HG02840 (cell line): ENCODE data around the gene RNF213.
"Not testable (repeated sequence)": the region's sequence is repeated elsewhere in the genome, so short reads cannot be mapped to it uniquely, and the experiment has no call there.

Source experiments
- ATAC-seq: cut with Tn5 transposase; IDR thresholded peaks from one replicate; pipeline ENCODE4 v1.9.1; 2021; ENCODE audit warnings: mild to moderate bottlenecking, moderate library complexity, moderate number of reproducible peaks; ENCODE audit not compliant: unreplicated experiment, low FRiP score

RNF213 gene

DNA sequence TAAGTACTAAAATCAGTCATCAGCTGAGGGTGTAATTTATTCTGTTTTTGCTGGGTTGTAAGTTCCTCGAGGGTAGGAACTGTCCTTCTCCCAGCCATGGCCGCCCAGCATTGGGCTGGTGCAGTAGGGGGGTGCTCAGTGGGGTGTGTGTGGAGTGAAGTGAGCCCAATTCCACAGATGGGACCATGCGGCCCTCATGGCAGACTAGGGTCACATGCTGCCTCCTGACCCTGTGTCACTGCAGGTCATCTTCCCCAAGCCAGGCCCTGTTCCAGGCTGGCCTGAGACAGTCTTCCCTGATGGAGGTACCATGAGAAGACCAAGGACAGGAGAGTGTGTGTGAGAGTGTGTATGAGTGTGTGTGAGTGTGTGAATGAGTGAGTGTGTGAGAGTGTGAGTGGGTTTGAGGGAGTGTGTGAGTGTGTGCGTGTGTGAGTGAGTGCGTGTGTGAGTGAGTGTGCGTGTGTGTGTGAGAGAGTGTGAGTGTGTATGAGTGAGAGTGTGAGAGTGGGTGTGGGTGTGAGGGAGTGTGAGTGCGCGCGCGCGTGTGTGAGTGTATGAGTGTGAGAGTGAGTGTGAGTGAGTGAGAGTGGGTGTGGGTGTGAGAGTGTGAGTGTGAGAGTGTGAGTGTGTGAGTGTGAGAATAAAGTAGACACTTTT is 36.7 kb upstream of the RNF213 start:
- no peak for ATAC-seq

DNA sequence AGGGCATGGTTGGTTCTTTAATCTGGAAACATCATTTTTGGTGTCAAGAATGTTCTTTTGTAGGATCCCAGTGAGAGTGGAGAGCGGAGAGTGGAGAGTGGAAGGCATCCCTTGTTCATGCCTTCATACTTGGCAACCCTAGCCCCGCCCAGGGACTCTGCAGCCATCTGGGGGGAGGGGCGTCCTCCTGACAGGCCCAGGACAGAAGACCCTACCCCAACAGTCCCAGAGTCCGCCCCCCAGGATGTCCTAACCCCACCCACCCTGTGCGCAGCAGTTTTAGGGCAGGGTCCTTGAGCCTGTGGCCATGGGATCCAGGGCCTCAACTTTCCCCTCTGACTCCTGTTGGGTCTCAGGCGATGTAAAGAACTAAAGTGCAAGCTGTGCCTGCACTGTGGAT is 36.0 kb upstream of the RNF213 start:
- no peak for ATAC-seq

DNA sequence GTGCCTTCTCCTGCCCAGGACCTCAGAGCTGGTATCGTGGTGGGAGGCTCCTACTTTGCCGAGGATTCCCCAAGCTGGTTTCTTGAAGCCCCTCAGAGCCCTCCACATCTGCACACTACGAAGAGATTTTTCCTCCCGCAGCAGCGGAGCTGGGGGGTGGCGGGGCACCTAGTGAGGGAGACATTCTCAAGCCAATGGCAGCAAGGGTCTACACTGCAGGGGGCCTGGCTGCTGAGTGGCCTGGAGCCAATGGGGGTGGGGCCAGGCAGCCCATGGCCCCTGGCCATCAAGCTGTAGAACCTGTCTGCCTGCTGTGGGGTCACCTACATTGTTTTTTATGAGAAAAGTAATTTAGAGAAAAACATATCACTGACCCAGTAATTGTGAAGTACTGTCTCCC is 35.4 kb upstream of the RNF213 start:
- ATAC-seq = no peak

DNA sequence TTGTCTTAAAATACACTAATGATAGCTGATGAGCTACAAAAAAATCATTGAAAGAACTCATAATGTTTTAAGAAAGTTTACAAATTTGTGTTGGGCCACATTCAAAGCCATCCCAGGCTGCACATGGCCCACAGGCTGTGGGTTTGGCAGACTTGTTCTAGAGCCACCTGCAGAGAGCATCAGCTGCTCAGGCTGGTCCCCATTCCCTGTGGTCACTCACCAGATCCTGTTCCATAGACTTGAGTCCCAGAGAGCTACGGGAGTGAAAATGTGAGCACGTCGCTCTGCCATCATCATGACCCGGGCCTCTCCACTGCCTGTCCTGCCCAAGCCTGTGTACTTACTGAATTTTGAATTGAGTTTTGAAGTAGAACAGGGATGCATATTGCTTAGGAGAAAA is 33.5 kb upstream of the RNF213 start:
- ATAC-seq = no peak

DNA sequence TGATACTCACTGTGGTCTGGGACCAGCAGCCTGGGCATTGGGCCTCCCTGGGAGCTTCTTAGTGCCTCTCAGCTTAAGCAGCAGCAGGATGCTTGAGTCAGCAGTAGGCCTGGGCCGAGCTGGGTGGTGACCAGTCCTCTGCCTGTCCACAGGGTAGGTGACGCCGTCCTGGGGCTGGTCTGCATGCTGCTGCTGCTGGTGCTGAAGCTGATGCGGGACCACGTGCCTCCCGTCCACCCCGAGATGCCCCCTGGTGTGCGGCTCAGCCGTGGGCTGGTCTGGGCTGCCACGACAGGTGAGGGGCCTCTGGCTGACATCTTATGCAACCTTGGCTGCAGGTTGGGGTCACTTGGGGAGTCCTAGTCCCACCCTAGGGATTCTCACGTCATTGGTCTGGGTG is 33.0 kb upstream of the RNF213 start:
- no peak for ATAC-seq

DNA sequence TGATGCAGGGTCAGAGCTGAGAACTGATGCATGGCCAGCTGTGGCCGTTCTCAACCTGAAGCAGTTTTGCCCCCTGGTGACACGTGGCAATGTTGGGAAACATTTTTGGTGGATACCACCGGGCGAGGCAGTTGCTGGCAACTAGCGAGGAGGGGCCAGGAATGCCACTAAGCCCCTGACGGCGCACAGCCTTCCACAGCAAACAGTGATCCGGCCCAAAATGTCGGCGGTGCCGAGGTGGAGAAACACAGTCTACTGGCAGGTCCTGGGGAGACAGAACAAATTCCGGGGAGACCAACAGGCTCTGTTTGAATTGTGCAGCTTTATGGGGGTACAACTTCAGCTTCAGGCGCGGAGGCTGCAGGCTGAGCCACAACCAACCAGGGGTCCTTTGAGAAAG is 32.2 kb upstream of the RNF213 start:
- no peak for ATAC-seq

DNA sequence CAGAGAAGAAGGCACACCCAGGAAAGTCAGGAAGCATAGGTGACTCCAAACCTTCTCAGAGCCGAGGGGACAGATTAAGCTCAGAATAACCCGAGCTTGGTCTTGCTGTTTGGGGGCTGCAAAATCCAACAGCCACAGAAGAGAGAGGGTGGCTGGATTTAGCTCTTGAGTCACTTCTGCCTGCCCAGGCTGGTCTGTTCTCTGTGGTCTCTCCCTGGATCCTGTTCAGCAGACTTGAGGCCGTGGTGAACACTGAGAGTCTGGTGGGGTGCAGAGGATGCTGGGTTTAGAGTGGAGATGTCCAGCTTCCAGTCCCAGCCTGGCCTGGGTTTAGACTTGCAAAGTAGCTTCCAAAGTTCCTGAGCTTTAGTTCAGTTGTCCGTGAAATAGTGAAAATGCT is 31.6 kb upstream of the RNF213 start:
- no peak for ATAC-seq

DNA sequence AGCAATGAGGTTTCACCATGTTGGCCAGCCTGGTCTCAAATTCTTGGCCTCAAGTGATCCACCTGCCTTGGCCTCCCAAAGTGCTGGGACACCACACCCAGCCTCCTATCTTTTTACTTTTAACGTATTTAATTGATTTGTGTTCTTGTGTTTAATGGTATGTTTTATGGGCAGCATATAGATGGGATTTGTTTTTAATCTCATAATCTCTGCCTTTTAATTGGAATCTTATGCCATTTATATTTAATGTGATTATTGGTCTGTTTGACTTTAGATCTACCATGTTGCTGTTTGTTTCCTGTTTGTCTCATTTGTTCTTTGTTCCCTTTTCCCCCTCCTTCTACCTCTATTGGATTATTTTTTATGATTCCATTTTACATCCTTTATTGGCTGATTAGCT is 28.2 kb upstream of the RNF213 start:
- no peak for ATAC-seq

DNA sequence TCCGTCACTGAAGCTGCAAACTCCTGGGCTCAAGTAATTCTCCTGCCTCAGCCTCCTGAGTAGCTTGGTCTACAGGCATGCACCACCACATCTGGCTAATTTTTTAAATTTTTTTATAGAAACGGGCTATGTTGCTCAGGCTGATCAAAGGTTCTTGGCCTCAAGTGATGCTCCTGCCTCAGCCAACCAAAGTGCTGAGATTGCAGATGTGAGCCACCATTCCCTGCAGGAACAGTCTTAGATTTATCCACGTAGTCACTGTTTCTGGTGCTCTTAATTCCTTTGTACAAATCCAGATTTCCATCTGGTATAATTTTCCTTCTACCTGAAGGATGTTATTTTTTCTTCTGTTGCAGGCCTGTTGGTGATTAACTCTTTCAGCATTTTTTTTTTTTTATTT is 27.4 kb upstream of the RNF213 start:
- no peak for ATAC-seq

DNA sequence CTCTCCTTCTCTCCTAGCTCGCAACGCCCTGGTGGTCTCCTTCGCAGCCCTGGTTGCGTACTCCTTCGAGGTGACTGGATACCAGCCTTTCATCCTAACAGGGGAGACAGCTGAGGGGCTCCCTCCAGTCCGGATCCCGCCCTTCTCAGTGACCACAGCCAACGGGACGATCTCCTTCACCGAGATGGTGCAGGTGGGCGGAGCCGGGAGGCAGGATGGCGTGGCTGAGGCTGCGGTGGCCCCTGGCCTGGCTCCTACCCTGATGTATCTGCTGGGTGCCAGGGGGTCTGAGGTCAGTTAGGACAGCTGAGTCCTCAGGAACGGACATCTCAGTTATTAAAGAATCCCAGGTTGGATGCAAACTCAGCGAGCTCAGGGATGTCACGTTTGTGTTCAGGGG is 23.7 kb upstream of the RNF213 start:
- ATAC-seq = no peak

DNA sequence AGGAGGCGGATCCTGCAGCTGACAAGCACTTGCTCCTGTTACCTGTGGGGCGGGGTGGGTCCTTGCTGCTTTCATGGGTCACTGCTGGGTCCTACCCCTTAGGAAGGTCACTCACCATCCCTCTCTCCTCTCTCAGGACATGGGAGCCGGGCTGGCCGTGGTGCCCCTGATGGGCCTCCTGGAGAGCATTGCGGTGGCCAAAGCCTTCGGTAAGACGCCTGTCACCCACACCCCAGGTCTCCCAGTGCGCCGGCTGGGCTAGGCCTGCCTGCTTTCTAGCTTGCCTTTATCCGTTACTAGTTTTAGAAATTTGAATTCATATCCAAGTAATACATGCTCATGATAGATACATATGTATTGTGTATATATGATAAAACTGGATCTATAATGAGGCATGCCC is 23.3 kb upstream of the RNF213 start:
- ATAC-seq = no peak

DNA sequence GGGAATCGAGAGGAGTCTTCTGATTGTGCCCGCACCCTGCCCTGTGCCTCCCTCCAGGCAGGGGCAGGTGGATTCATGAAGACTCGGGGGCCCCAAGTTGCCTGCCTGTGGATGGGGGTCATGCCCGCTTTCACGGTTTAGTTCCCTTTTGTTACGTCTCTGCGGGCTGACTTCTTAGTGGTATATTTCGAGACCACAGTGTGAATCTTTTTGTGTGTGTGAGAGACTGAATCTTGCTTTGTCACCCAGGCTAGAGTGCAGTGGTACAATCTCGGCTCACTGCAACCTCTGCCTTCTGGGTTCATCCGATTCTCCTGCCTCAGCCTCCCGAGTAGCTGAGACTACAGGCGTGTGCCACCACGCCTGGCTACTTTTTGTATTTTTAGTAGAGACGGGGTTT is 18.1 kb upstream of the RNF213 start:
- no peak for ATAC-seq

DNA sequence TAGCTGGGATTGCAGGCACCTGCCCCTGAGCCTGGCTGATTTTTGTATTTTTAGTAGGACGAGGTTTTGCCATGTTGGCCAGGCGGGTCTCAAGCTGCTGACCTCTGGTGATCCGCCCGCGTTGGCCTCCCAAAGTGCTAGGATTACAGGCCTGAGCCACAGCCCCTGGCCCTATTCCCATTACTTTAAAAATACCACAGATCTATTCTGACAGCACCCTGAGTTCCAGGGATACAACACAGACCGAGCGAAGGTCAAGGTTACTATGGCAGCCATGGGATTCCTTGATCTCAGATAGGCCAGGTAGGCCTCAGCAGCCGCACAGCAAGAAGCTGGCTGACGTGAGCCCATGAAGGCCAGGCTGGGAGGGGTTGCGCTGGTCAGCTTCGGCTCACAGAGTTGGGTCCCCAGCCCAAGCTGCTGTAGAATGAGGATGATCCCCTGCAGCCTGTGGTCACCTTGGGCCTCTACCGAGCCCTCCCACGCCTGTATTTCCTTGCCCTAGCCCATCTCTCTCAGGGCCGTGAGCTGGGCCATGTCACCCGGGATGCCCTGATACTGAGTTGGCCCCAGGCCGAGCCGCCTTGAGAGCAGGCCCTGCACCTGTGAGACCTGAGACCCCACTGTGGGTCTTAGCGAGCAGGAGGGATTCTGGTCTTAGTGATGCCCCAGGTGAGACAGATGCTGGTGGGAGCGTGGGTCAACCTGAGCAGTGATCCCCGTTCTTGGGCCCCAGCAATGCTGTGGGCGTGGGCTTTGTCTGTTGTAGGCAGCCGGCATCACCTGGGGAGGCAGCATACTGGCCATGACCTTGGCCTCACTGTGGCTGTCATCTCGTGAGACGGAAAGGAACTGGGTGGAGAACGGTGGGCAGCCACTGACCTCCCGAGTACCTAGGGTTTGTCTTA is 16.9 kb upstream of the RNF213 start:
- no peak for ATAC-seq

DNA sequence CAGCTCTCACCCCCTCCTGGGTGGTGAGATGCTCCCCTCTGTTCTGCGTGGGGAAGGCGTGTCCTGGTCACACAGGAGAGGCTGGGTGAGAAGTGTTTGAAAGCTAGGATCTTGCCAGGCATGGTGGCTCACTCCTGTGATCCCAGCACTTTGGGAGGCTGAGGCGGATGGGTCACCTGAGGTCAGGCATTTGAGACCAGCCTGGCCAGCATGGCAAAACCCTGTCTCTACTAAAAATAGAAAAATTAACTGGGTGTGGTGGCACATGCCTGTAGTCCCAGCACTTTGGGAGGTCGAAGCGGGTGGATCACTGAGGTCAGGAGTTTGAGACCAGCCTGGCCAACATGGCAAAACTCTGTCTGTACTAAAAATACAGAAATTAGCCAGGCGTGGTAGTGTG is 16.2 kb upstream of the RNF213 start:
- ATAC-seq = not testable (repeated sequence)

DNA sequence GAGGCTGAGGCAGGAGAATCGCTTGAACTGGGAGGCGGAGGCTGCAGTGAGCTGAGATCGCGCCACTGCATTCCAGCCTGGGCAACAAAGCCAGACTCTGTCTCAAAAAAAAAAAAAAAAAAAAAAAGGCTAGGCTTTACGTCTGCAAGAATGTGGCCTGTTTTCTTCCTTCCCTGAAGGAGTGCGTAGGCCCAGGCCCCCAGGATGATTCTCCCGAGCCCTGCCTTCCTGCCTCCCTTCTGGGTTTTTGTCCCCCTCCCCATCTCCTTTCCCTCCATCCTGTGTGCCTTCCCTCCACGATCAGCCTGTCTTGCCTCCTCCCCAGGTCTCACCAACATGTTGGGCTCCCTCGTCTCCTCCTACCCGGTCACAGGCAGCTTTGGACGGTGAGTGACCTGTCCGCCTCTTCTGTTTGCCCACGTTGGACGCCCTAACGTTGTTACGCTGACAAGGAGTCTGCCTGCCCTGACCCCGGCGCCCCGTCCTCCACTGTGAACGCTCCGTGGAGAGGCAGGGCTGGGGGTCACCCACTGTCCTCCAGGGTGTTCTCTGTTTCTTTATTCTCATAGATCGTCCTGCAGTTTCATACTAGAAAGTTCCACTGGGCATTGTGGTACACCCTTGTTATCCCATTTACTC is 15.7 kb upstream of the RNF213 start:
- ATAC-seq = no peak

DNA sequence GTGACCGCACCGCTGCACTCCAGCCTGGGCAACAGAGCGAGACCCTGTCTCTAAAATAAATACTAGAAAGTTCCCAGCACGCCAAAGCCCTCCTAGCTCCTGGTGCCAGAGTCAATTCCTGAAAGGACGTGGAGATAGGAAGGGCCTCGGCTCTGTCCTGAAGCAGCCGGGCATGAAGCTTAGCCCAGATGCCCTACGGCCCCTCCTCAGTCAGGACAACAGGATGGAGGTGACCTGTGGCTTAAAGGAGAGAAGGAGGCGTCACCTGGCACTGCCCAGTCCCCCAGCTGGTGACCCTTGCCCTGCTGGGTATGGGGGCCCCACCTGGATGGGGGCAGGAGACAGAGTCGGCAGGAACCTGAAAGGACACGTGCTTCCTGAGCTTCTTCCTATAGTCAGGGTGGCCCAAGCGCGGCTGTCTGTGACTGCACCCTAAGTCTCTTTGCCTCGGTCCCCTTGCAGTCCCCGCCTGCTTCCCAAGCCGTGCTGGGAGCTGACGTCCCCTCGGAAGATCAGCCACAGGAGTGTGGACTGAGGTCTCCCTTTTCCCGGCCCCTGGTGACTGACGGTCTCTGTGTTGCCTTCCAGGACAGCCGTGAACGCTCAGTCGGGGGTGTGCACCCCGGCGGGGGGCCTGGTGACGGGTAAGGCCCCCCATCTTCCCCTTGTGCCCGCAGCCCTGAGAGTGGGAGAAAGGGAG is 14.9 kb upstream of the RNF213 start:
- ATAC-seq = no peak

DNA sequence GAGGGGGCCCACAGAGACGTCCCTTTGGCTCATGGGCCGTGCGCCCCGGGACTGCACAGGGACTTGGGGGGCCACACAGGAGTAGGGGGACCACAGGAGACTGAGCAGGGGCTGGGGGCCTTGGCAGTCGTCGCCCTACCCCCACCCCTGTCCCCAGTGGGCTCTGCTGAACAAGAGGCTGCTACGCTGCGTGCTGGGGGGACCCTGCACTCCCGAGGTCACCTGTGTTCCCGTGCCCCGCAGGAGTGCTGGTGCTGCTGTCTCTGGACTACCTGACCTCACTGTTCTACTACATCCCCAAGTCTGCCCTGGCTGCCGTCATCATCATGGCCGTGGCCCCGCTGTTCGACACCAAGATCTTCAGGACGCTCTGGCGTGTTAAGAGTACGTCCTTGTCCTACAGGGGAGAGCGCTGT is 14.4 kb upstream of the RNF213 start:
- no peak for ATAC-seq

DNA sequence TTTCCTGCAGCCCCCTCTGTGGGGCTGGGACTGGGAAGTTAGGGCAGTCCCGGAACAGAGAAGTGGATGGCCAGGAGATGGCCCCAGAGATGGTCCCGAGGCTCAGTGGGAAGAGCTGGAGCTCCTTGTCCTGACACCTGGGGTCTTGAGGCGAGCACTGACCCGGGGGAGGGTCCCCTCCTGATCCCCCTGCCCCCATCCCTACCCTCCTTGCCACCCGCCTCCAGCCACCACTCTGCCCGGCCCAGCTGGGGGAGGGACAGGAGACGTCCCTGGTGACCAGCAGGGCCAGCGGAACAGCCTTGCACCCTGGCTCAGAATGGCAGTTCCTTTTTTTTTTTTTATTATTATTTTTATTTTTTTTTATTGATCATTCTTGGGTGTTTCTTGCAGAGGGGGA is 13.9 kb upstream of the RNF213 start:
- no peak for ATAC-seq

DNA sequence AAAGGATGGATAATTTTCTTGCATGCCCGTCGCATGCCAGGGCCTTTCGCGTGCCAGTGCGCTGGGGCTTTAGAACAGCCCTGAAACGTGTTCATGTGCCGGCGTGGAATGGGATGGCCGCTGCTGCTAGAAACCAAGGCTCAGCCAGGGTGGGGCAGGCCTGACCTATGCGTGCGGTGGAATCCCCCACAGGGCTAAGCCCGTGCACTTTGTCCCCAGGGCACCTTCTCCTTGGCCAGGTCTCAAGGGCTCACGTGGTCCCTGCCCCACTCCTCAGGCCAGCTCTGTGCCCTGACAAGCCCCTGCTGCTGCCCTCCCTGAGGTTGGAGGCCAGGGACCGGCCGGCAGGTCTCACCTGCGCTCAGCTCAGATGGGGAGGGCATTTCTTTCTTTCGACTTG is 13.1 kb upstream of the RNF213 start:
- ATAC-seq = no peak

DNA sequence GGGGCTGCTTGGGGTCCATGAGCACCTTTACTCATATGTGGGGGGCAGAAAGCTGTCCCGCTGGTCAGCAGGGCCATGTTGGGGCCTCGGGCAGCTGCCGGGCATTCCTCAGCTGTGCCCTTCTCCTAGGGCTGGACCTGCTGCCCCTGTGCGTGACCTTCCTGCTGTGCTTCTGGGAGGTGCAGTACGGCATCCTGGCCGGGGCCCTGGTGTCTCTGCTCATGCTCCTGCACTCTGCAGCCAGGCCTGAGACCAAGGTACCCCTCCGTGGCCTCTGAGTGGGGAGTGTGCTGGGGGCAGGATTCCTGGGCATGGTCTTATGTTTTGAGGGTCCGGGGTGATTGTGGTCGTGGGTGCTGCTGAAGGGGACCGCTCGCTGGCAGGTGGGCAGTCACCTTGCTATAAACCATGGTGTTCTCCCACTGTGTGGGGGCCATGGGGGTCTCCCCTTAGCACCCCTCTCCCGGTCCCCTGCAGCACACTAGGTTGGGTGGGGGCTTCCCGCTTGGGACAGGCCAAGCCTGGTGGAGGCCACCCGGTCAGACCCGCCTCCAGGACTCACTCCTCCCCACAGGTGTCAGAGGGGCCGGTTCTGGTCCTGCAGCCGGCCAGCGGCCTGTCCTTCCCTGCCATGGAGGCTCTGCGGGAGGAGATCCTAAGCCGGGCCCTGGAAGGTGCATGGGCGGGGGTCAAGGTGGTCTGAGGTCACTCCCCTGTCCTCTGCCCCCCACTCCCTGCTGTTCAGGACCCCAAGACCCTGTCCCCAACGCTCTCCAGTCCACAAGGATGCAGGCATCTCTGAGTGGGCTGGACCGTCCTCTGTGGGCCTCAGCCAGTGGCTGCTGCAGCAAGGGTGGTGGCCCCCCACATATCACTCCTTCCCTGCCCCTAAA is 12.4 kb upstream of the RNF213 start:
- no peak for ATAC-seq
